RWPE2 (cell line): Measurements from ENCODE around the gene ADAP1.

Experiments used
- ATAC-seq: fragments of 200-7000 bp; cut with Tn5 transposase; 3 replicates; pipeline ENCODE4 v1.9.1; 2021; ENCODE audit warnings: low read depth
- DNase-seq: peaks from one replicate; pipeline ENCODE4 v3.0.0-alpha.2; 2020; ENCODE audit warnings: low spot score
- H3K27ac ChIP-seq: fragments of 450-650 bp; 2 replicates; pipeline ENCODE4 v1.5.1; 2017; ENCODE audit warnings: mild to moderate bottlenecking; ENCODE audit not compliant: poor library complexity, severe bottlenecking
- H3K27me3 ChIP-seq: fragments of 250-450 bp; sonication (Bioruptor Pico); 2 replicates; pipeline ENCODE4 v1.5.1; 2021; ENCODE audit warnings: mild to moderate bottlenecking, moderate library complexity; ENCODE audit not compliant: insufficient read depth, poor library complexity, severe bottlenecking
- H3K36me3 ChIP-seq: fragments of 250-450 bp; sonication (Bioruptor Pico); 2 replicates; pipeline ENCODE4 v1.5.1; 2020; ENCODE audit warnings: low read depth, mild to moderate bottlenecking, moderate library complexity
- H3K4me1 ChIP-seq: fragments of 250-450 bp; sonication (Bioruptor Pico); 2 replicates; pipeline ENCODE4 v1.5.1; 2021; ENCODE audit warnings: mild to moderate bottlenecking, moderate library complexity; ENCODE audit not compliant: insufficient read depth, poor library complexity, severe bottlenecking
- H3K4me3 ChIP-seq: fragments of 250-450 bp; sonication (Bioruptor Pico); 2 replicates; pipeline ENCODE4 v1.5.1; 2021; ENCODE audit warnings: mild to moderate bottlenecking, moderate library complexity; ENCODE audit not compliant: severe bottlenecking
- H3K9me3 ChIP-seq: fragments of 250-450 bp; sonication (Bioruptor Pico); 2 replicates; pipeline ENCODE4 v1.5.1; 2021; ENCODE audit warnings: mild to moderate bottlenecking, moderate library complexity; ENCODE audit not compliant: severe bottlenecking
- TF ChIP-seq, protein P1 (sequence below): fragments of 450-650 bp; IDR thresholded peaks from one replicate; pipeline ENCODE4 v1.5.1; 2017; ENCODE audit warnings: mild to moderate bottlenecking, moderate library complexity; ENCODE audit not compliant: poor library complexity, severe bottlenecking

Gene ADAP1

DNA sequence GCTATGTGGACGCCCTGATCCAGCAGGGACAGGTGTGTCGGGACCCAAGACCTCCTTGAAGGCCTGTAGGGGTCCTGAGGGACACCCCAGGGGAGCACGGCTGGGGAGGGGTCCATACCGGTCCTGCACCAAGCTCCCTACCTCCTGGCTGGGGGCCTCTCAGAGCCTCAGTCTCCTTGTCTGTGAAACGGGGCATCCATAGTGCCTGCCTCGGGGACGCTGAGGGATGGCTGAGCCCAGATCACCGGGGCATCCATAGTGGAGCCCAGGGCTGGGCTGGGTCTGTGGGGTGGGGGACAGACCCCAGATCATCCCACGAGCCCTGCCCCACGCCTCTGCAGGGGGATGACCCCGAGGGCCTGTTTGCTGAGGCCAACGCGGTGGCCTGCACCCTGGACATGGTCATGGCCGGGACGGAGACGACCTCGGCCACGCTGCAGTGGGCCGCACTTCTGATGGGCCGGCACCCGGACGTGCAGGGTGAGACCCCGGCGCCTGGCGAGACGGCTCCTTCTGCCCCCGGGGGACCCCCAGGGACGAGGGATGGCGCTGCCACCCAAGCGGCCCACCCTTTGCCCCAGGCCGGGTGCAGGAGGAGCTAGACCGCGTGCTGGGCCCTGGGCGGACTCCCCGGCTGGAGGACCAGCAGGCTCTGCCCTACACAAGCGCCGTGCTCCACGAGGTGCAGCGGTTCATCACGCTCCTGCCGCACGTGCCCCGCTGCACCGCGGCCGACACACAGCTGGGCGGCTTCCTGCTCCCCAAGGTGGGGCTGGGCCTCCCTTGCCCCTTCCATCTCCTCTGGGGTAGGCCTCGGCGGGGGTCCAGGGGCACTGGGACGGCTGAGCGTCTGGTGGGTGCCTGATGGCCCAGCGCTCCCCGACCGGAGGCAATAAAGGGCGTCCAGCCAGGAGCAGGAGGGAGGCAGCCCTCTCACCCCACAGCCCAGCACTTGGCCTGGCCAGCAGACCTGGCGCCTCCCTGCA is 32.6 kb upstream of the ADAP1 start:
- Histone ChIP-seq H3K36me3 (no peaks in the 10 kb centered on the region), H3K27ac (no peak overlapping the region), H3K27me3 (no peaks in the 10 kb centered on the region), H3K4me1 (no peaks in the 10 kb centered on the region), H3K4me3 (no peak overlapping the region), H3K9me3 (no peaks in the 10 kb centered on the region)
- DNase-seq, result no peak
- ATAC-seq, result no peak
- TF ChIP-seq, protein P1, sequence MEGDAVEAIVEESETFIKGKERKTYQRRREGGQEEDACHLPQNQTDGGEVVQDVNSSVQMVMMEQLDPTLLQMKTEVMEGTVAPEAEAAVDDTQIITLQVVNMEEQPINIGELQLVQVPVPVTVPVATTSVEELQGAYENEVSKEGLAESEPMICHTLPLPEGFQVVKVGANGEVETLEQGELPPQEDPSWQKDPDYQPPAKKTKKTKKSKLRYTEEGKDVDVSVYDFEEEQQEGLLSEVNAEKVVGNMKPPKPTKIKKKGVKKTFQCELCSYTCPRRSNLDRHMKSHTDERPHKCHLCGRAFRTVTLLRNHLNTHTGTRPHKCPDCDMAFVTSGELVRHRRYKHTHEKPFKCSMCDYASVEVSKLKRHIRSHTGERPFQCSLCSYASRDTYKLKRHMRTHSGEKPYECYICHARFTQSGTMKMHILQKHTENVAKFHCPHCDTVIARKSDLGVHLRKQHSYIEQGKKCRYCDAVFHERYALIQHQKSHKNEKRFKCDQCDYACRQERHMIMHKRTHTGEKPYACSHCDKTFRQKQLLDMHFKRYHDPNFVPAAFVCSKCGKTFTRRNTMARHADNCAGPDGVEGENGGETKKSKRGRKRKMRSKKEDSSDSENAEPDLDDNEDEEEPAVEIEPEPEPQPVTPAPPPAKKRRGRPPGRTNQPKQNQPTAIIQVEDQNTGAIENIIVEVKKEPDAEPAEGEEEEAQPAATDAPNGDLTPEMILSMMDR, result no peak

DNA sequence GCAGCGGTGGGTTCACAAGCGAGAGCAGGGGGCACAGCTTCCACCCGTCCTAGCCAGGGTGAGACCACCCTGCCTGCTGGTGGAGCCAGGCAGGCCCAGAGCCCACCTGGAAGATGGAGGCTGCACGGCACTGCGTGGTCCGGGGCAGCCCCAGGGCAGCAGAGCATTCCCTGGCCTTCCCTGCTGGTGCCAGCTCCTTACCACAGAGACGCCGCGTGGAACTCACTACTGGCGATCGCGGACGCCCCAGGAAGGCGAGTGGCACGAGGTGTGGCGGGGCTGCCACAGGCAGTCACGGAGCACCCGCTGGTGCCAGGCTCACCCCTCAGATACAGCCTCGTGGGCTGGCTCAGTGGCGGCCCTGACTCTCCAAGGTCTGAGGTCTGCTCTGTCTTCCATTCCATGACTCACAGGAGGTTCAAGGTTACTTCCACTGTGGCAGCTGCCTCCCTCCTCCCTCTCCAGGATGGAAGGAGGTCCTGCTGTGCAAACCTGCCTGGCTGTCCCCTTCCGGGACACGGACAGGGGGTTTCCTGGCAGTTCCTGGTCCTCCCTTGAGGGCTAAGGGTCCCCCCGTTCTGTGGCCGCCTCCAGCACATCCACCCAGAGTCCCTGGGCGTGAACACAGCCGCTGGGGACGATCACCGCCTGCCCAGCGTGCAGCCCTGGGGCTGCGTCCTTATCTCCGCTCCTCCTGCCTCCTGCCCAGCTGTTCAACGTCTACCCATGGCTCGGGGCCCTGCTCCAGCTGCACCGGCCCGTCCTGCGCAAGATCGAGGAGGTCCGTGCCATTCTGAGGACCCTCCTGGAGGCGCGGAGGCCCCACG is 31.6 kb upstream of the ADAP1 start:
- Histone ChIP-seq H3K27me3 (no peaks in the 10 kb centered on the region), H3K9me3 (no peaks in the 10 kb centered on the region), H3K27ac (no peak overlapping the region), H3K4me3 (no peak overlapping the region), H3K36me3 (no peaks in the 10 kb centered on the region), H3K4me1 (no peaks in the 10 kb centered on the region)
- DNase-seq (no peak), ATAC-seq (peak; percentile 54)
- TF ChIP-seq, protein P1, result no peak

DNA sequence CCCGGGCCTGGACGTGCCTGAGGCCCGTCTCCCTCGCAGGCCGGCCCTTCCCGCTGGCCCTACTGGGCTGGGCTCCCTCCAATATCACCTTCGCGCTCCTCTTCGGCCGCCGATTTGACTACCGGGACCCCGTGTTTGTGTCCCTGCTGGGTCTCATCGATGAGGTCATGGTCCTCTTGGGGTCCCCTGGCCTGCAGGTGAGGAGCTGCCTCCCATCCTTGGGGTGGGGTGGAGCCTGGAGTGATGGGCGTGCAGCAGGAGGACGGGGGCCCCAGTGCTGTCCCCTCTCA is 30.6 kb upstream of the ADAP1 start:
- TF ChIP-seq, protein P1, result no peak
- ATAC-seq (no peak), DNase-seq (no peak)
- no peak overlapping the region for H3K4me3 ChIP-seq
- H3K27ac ChIP-seq, result no peak overlapping the region
- no peaks in the 10 kb centered on the region for H3K9me3 ChIP-seq
- no peaks in the 10 kb centered on the region for H3K4me1 ChIP-seq
- H3K36me3 ChIP-seq, result no peaks in the 10 kb centered on the region
- H3K27me3 ChIP-seq, result no peaks in the 10 kb centered on the region

DNA sequence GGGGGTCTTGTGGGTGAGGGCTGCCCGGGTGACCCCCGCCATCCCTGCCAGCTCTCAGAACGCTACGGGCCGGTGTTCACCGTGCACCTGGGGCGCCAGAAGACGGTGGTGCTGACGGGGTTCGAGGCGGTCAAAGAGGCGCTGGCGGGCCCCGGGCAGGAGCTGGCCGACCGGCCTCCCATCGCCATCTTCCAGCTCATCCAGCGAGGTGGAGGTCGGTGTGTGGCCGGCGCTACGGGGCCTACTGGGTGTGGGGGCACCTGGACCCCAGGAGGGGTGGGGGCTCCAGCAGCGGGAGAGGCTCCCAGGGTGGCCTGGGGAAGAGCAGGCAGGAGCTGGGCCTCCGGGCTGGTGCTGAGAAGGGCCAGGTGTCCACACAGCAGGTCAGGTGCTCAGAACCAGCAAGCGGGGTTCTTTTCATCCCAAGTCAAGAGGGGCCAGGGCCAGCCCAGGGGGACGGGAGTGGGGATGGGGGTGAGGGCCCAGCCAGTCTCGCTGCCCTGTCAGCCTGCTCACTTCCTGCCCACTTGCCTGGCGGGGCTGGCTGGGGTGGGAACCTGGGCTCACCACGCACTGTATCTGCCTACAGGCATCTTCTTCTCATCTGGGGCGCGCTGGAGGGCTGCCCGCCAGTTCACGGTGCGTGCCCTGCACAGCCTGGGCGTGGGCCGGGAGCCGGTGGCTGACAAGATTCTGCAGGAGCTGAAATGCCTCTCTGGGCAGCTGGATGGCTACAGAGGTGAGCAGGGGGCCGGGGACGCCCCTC is 30.1 kb upstream of the ADAP1 start:
- Histone ChIP-seq H3K9me3 (no peaks in the 10 kb centered on the region), H3K27ac (no peak overlapping the region), H3K36me3 (no peaks in the 10 kb centered on the region), H3K4me1 (no peaks in the 10 kb centered on the region), H3K4me3 (no peak overlapping the region), H3K27me3 (no peaks in the 10 kb centered on the region)
- no peak for ATAC-seq
- TF ChIP-seq, protein P1, result no peak
- DNase-seq, result no peak
